Nephron (organoid): ENCODE data around the gene F2.

Experiments
- H3K27ac Mint-ChIP-seq, 3 experiments: 2 replicates each; pipeline ENCODE4 v1.8.0; 2020; ENCODE audit warnings: mixed read lengths in 3 of 3, mild to moderate bottlenecking in 2 of 3, moderate library complexity in 1 of 3
- H3K27me3 Mint-ChIP-seq: 2 replicates; pipeline ENCODE4 v1.8.0; 2021; ENCODE audit warnings: low read depth, mild to moderate bottlenecking, moderate library complexity, mixed read lengths
- H3K36me3 Mint-ChIP-seq: 2 replicates; pipeline ENCODE4 v1.8.0; 2020; ENCODE audit warnings: low read depth, mixed read lengths
- H3K4me1 Mint-ChIP-seq: 2 replicates; pipeline ENCODE4 v1.8.0; 2020; ENCODE audit warnings: mixed read lengths
- H3K4me3 Mint-ChIP-seq, 3 experiments: 2 replicates each; pipeline ENCODE4 v1.8.0; 2020; ENCODE audit warnings: mild to moderate bottlenecking in 3 of 3, mixed read lengths in 3 of 3, moderate library complexity in 2 of 3
- H3K9me3 Mint-ChIP-seq: 2 replicates; pipeline ENCODE4 v1.8.0; 2020; ENCODE audit warnings: mixed read lengths
- CTCF ChIP-seq, 3 experiments: fragments of 200-600 bp; sonication (generic); IDR thresholded peaks; one replicate each; pipeline ENCODE4 v1.5.0; 2021; ENCODE audit warnings: antibody characterized with exemption in 3 of 3; ENCODE audit not compliant: unreplicated experiment in 3 of 3

The F2 gene

DNA sequence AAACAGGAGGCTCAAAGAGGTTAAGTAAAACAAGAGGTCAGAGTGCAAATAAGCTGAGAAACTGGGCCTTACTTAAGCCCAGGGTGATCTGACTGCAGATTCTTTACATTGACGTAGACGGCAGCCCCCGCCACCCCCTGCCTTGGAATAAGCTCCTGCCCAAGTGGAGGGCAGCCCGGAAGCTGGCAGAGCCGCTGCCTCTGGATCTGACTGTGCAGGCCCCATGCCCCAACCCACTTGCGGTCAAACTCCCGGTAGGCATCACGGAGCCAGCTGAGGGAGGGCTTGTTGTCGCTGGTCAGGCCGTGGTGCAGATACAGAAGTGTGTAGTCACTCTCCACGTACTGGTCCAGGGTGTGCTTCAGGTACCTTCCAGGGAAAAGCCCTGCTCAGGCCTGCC is 37.2 kb upstream of the F2 start:
- H3K27ac Mint-ChIP-seq = no peak overlapping the region
- H3K9me3 Mint-ChIP-seq = no peaks in the 10 kb centered on the region
- H3K4me3 Mint-ChIP-seq = no peak overlapping the region
- H3K36me3 Mint-ChIP-seq = peaks cover 34% of the 10 kb centered on the region
- no peaks in the 10 kb centered on the region for H3K4me1 Mint-ChIP-seq
- no peaks in the 10 kb centered on the region for H3K27me3 Mint-ChIP-seq
- TF ChIP-seq CTCF (IDR thresholded peaks at IDR 0.05; ENCODE audit: unreplicated experiment in 3 of 3) = no peak

- Mint-ChIP-seq H3K27ac (no peak overlapping the region), H3K4me3 (no peak overlapping the region), H3K4me1 (no peaks in the 10 kb centered on the region), H3K36me3 (peaks cover 38% of the 10 kb centered on the region), H3K27me3 (no peaks in the 10 kb centered on the region), H3K9me3 (no peaks in the 10 kb centered on the region)
- no peak for TF ChIP-seq CTCF (IDR thresholded peaks at IDR 0.05; ENCODE audit: unreplicated experiment in 3 of 3)
Measured at GRCh38 chr11:46682773-46683752, 36.0 kb upstream of the F2 start.

DNA sequence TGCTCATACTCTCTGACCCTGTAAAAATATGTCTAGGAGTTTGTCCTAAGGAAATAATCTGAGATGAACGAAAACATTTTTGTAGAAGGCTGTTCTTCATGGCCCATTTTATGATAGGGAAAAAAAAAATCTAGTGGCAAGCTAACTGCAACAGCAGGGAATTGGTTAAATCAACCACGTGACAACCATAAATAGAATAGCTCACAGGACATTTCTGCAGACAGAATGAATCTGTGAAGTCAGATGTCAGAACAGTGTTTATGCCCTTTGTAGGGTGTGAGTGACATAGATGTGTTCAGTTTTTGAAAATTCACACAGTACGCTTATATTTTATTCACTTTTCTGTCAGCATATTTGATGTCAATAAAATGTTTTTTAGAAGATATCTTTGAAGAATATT is 34.6 kb upstream of the F2 start:
- Mint-ChIP-seq H3K4me1 (no peaks in the 10 kb centered on the region), H3K27me3 (no peaks in the 10 kb centered on the region), H3K36me3 (peaks cover 36% of the 10 kb centered on the region), H3K27ac (peak overlapping the region in 1 of 3 experiments; percentile 35), H3K4me3 (no peak overlapping the region), H3K9me3 (no peaks in the 10 kb centered on the region)
- TF ChIP-seq CTCF (IDR thresholded peaks at IDR 0.05; ENCODE audit: unreplicated experiment in 3 of 3) = no peak

DNA sequence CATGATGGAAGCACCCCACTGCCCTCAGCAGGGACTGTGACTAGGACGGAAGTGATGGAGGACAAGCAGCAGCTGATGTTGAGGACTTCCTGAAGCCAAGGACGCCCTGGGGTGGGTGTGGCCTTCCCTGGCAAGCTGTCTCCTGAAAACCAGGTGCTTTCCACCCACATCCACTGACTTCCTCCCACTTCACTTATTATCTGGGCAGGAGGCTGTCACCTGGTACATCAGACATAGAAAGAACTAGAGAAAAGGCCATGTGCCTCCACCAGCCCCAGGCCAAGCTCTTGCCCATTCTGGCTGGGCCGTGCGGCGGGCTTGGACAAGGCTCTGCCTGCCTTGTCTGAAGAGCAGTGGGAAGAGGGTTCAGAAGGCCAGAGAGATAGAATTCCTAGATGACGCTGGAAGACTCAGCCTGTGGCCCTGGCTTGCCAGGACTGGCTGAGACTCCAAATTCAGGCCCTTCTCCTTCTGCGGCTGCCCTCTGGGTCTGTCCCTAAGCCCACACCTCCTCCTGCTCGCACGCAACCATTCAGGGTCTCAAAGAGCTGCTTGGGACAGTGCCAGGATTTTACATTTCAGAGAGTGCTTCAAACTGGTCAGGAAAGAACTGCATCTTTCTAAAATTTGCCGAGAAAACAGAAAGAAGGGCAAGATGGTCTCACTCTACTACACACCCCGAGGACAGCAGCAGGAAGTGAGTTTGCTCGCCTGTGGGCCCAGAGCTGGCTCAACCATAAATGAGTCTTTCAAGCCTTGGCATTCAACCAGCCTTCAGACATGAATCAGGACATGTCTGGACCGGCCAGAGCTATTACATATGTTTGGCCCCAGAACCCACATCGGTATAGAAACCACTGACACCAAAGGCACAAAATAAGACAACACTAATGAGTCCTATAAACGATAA is 31.9 kb upstream of the F2 start:
- H3K27me3 Mint-ChIP-seq = no peaks in the 10 kb centered on the region
- H3K27ac Mint-ChIP-seq = peak overlapping the region; percentile 31 to 57 (median 35)
- no peak overlapping the region for H3K4me3 Mint-ChIP-seq
- no peaks in the 10 kb centered on the region for H3K9me3 Mint-ChIP-seq
- no peaks in the 10 kb centered on the region for H3K4me1 Mint-ChIP-seq
- peaks cover 37% of the 10 kb centered on the region for H3K36me3 Mint-ChIP-seq
- no peak for TF ChIP-seq CTCF (IDR thresholded peaks at IDR 0.05; ENCODE audit: unreplicated experiment in 3 of 3)

GRCh38 chr11:46690702-46691101 is 28.3 kb upstream of the F2 start:
- H3K27me3 Mint-ChIP-seq = no peaks in the 10 kb centered on the region

More at GRCh38 chr11:46690702-46691101, 28.3 kb upstream of the F2 start:
- Mint-ChIP-seq H3K9me3 (no peaks in the 10 kb centered on the region), H3K36me3 (peaks cover 34% of the 10 kb centered on the region), H3K4me3 (no peak overlapping the region), H3K4me1 (peaks cover 6% of the 10 kb centered on the region), H3K27ac (no peak overlapping the region)
- no peak for TF ChIP-seq CTCF (IDR thresholded peaks at IDR 0.05; ENCODE audit: unreplicated experiment in 3 of 3)
